HG03432 (cell line): ENCODE measurements around the gene GTPBP1.

Experiments
- ATAC-seq: cut with Tn5 transposase; IDR thresholded peaks from one replicate; pipeline ENCODE4 v1.9.1; 2021; ENCODE audit warnings: mild to moderate bottlenecking, moderate library complexity; ENCODE audit not compliant: unreplicated experiment

Gene GTPBP1

GRCh38 chr22:38739300-38740055 is 33.7 kb downstream of the GTPBP1 start:
- ATAC-seq, result no peak

- no peak for ATAC-seq
Observed at GRCh38 chr22:38740116-38740723, 34.5 kb downstream of the GTPBP1 start.

GRCh38 chr22:38740754-38741153 is 35.0 kb downstream of the GTPBP1 start:
- no peak for ATAC-seq

- no peak for ATAC-seq
Observed at GRCh38 chr22:38741166-38741565, 35.4 kb downstream of the GTPBP1 start.

- ATAC-seq, result no peak
Observed at GRCh38 chr22:38741576-38741975, 35.8 kb downstream of the GTPBP1 start.

GRCh38 chr22:38742176-38742942 is 36.6 kb downstream of the GTPBP1 start:
- no peak for ATAC-seq

- no peak for ATAC-seq
Observed at GRCh38 chr22:38744981-38745380, 39.2 kb downstream of the GTPBP1 start.

- ATAC-seq, result no peak
Observed at GRCh38 chr22:38745676-38746460, 40.1 kb downstream of the GTPBP1 start.

- ATAC-seq, result no peak
Observed at GRCh38 chr22:38748487-38749136, 42.9 kb downstream of the GTPBP1 start.

- ATAC-seq, result no peak
Observed at GRCh38 chr22:38750104-38750503, 44.4 kb downstream of the GTPBP1 start.

- ATAC-seq, result no peak
Observed at GRCh38 chr22:38750638-38751037, 44.9 kb downstream of the GTPBP1 start.

- no peak for ATAC-seq
Observed at GRCh38 chr22:38751066-38751421, 45.3 kb downstream of the GTPBP1 start.

- ATAC-seq, result peak; percentile 36
Observed at GRCh38 chr22:38751422-38752346, 45.9 kb downstream of the GTPBP1 start.

- ATAC-seq, result no peak
Observed at GRCh38 chr22:38753948-38754750, 48.4 kb downstream of the GTPBP1 start.

- ATAC-seq, result no peak
Observed at GRCh38 chr22:38754751-38755154, 49.0 kb downstream of the GTPBP1 start.

- ATAC-seq, result peak; percentile 39
Observed at GRCh38 chr22:38755155-38755910, 49.6 kb downstream of the GTPBP1 start.

- ATAC-seq, result peak; percentile 73
Observed at GRCh38 chr22:38755911-38756532, 50.3 kb downstream of the GTPBP1 start, which contains the start of gene SUN2. Gene SUN2, minus strand, starts transcription at chr22:38755998. Its CDS starts 3,370 bp downstream, at chr22:38752628.
